HG03097 (cell line): Measurements from ENCODE around the gene ESRP2.
A peak's percentile ranks its signal among the peaks of the same experiment; 100 is the strongest.

Experiments
- ATAC-seq: cut with Tn5 transposase; IDR thresholded peaks from one replicate; pipeline ENCODE4 v1.9.1; 2021; ENCODE audit not compliant: unreplicated experiment, low FRiP score

Gene ESRP2

GRCh38 chr16:68264128-68265077 lies 28.5 kb upstream of the ESRP2 start, which contains the start of gene SLC7A6:
Gene SLC7A6, plus strand, starts transcription at chr16:68264526. Its CDS starts 10,201 bp downstream, at chr16:68274727.
- ATAC-seq: peak; percentile 70

GRCh38 chr16:68263559-68264127 lies 27.7 kb upstream of the ESRP2 start:
- no peak for ATAC-seq

- ATAC-seq: no peak
Observed at GRCh38 chr16:68259007-68259825, 23.3 kb upstream of the ESRP2 start.

- ATAC-seq: peak; percentile 9
Observed at GRCh38 chr16:68257906-68258800, 22.2 kb upstream of the ESRP2 start.

- peak; percentile 44 for ATAC-seq
Observed at GRCh38 chr16:68257251-68257905, 21.5 kb upstream of the ESRP2 start.

GRCh38 chr16:68255712-68256111 lies 19.8 kb upstream of the ESRP2 start:
- no peak for ATAC-seq

- no peak for ATAC-seq
Observed at GRCh38 chr16:68253721-68254120, 17.8 kb upstream of the ESRP2 start.

- no peak for ATAC-seq
Observed at GRCh38 chr16:68252383-68252782, 16.5 kb upstream of the ESRP2 start.

- ATAC-seq: no peak
Observed at GRCh38 chr16:68251832-68252231, 15.9 kb upstream of the ESRP2 start.

- ATAC-seq: no peak
Observed at GRCh38 chr16:68250951-68251350, 15.0 kb upstream of the ESRP2 start.

- no peak for ATAC-seq
Observed at GRCh38 chr16:68249371-68249770, 13.4 kb upstream of the ESRP2 start.

GRCh38 chr16:68247932-68248331 lies 12.0 kb upstream of the ESRP2 start:
- ATAC-seq: no peak

- no peak for ATAC-seq
Observed at GRCh38 chr16:68247400-68247799, 11.5 kb upstream of the ESRP2 start.

GRCh38 chr16:68246666-68247065 lies 10.7 kb upstream of the ESRP2 start:
- ATAC-seq: no peak

GRCh38 chr16:68246121-68246520 lies 10.2 kb upstream of the ESRP2 start:
- no peak for ATAC-seq

GRCh38 chr16:68244903-68245853 lies 9.3 kb upstream of the ESRP2 start, which contains the start of gene PLA2G15:
Gene PLA2G15, plus strand, starts transcription at chr16:68245373. Its CDS starts 54 bp downstream, at chr16:68245427.
- peak; percentile 83 for ATAC-seq

- no peak for ATAC-seq
Observed at GRCh38 chr16:68244481-68244902, 8.6 kb upstream of the ESRP2 start.
